Thyroid gland (tissue), 4 donors: ENCODE data around the gene SMIM3.

Experiments used
- CTCF ChIP-seq, 6 experiments: fragments of 200-600 bp in 3 of 6; fragments of 450-650 bp in 3 of 6; sonication (generic) in 3 of 6; IDR thresholded peaks; one replicate each; pipeline ENCODE4 v1.5.1; 2016 to 2019; ENCODE audit warnings: antibody characterized with exemption in 6 of 6, mild to moderate bottlenecking in 2 of 6, inconsistent platforms in 1 of 6, moderate library complexity in 1 of 6
- POLR2A ChIP-seq, 2 donors: fragments of 450-650 bp; IDR thresholded peaks; one replicate each; pipeline ENCODE4 v1.6.1; 2017; ENCODE audit warnings: antibody characterized with exemption in 2 of 2, mild to moderate bottlenecking in 2 of 2, moderate library complexity in 1 of 2

GRCh38 chr5:150729859-150730258 is 48.7 kb upstream of the SMIM3 start:
- no peak for TF ChIP-seq CTCF (IDR thresholded peaks at IDR 0.05)
- no peak for TF ChIP-seq POLR2A (IDR thresholded peaks at IDR 0.05)
